ENCODE measurements around the gene DERL3.
A peak's percentile ranks its signal among the peaks of the same experiment; 100 is the strongest.

The DERL3 gene

DNA sequence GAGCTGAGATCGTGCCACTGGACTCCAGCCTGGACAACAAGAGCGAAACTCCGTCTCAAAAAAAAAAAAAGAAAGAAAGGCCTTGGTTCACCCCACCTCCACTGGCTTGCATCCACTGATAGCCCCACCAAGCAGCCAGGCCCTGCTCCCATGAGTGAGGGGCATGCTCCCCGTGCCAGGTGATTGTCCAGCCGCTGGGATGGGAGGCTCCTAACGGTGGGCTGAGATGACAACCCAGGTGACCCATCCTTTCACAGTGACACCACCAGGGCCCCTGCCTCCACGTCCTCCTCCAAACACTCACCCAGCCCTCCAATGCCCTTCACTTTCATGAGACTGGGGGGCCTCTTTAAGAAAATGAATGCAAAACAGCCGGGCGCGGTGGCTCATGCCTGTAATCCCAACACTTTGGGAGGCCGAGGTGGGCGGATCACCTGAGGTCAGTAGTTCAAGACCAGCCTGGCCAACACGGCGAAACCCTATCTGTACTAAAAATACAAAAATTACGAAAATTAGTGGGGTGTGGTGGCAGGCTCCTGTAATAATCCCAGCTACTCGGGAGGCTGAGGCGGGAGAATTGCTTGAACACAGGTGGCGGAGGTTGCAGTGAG, 8.6 kb upstream of the DERL3 start:
- DNase-seq: no peak

- DNase-seq: no peak
Observed at GRCh38 chr22:23846081-23846469, 7.3 kb upstream of the DERL3 start.

DNA sequence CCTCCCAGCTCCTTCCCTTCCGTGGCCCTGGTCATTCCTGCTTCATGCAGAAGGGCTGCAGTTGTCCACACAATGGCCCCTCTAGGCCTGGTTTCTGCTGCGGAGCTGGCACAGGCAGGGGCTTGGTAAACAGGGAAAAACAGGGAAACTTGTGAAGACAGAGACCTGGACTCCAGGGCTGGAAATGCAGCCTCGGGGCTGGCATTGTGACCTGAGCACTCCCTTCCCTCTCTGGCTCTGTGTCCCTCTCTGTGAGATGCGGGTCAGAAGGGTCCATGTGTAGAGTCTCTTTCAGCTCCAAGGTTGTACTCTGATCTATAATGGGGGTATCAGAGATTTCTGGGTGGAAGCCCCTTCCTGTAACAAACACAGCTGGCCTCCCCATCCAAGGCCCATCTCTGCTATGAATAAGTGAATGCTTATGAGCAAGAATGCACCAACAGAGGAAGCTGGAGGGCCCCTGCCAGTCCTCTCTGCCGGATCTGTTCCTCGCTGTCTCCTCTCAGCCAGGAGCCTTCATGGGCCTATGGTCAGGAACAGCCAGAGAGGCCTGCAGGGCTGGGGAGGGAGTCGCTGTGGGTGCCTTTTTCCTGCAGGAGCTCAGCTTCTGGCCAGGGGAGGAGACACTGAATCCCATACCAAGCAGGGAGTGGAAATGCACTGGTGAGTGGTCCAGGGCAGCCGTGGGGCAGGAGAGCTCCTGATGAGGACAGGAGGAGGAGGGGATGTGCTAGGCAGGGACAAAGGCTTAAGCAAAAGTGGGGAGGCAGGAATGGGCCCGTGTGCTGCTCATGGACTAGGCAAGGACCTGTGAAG, 6.7 kb upstream of the DERL3 start:
- DNase-seq: no peak

GRCh38 chr22:23844739-23845202, 6.0 kb upstream of the DERL3 start:
- no peak for DNase-seq

DNA sequence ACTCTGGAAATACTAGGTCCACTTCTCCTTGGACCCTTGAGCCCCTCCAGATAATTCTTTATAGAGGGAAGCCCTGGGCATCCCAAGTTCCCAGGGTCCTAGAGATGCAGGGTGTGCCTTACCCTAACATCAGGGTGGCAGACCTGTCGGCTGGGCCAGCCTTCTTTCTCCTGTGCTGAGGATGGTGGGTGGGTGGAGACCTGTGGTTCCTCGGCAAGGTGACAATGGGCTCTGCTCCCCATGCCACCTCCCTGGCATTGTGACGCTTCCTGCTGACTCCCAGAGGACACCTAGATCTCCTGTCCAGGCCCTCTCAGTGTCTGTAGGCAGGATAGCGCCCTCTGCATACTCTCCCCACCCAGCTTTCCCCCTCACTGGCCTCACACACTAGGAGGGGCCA, 3.8 kb upstream of the DERL3 start:
- DNase-seq: no peak

DNA sequence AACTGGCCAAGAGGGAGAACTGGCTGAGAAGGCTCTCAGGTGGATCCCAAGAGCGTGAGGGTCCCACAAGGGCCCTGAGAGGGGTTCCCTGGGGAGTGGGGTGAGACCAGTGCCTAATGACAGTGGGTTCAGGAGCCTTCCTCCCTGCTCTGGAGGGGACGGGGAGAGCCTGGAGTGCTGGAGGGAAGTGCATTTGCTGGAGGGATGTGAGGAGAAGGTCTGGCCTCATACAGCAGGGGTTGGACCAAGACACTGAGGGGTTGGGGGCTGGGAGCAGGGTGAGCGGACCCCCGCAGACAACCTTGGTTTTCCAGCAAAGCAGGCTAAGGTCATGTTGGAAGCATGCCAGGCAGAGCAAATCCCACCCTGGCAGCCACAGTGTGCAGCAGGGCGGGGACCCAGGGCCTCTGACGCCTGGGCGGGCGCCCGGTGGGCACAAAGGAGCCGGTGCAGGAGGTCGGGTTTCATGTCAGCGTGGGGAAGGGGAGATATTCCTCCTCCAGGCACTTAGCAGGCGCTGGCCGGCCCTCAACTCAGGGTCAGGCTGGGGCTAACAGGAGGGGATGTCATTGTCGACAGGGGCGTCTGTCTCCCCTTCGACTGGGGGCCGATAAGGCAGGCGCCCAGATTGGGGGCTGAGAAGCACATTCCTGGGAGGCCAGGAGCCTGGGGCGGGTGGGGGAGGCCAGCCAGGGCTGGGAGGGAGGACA, 3.1 kb upstream of the DERL3 start:
- DNase-seq: no peak

DNA sequence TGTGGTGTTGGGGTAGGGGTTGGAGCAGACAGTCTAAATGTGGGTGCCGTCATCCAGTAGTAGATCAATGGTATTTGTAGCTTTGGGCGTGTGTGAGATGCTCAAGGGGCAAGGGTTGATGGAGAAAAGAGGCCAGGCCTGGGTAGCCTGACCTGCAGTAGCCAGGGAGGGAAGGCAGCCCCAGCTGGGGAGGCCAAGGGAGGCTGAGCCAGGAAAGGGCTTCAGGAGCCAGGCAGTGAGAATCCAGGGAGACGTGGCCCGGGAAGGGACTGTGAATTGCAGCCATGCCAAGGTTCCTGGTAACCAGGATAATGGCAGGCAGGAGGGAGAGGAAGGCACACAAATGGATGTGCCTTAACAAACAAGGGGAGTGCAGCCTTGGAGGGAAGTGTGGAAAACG, 2.5 kb upstream of the DERL3 start:
- no peak for DNase-seq

GRCh38 chr22:23840026-23840425, 1.2 kb upstream of the DERL3 start:
- DNase-seq: no peak

DNA sequence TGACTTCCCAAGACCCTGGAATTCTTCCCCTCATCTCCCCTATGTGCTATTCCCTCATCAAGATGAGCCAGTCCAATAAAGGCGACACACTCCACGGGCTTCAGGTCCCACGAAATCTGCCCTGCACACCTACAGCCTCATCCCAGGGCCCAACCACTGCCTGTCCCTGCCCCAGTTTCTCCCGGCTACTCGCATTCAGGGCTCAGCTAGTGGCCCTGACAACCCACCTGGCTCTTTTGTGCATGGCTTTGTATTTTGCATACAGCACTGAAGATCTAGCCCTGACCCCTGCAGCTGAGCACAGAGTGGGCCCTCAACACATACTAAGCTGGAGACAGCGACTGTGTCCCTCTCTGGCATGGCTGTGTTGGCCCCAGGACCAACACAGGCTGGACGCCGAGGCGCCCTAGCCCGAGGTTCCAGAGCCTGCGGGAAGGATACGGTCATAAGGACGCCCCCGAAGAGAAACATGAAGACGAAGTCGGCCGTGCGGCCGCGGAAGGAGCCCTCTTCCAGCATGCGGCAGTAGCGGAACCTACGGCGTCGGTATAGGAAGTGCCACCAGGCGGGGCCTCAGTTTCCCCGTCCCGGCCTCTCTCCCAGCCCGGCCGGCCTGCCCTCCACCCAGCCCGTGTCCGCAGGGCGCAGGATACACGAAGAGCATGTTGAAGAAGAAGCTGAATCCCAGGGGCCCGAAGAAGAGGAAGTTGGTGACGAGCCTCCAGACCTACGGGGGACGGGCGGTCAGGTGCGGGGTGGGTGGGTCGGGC, 710 bp downstream of the DERL3 start:
- DNase-seq: peak in 2 of 14 donors; percentile 48 to 56

- no peak for DNase-seq
Observed at GRCh38 chr22:23837496-23837859, 1.3 kb downstream of the DERL3 start.

DNA sequence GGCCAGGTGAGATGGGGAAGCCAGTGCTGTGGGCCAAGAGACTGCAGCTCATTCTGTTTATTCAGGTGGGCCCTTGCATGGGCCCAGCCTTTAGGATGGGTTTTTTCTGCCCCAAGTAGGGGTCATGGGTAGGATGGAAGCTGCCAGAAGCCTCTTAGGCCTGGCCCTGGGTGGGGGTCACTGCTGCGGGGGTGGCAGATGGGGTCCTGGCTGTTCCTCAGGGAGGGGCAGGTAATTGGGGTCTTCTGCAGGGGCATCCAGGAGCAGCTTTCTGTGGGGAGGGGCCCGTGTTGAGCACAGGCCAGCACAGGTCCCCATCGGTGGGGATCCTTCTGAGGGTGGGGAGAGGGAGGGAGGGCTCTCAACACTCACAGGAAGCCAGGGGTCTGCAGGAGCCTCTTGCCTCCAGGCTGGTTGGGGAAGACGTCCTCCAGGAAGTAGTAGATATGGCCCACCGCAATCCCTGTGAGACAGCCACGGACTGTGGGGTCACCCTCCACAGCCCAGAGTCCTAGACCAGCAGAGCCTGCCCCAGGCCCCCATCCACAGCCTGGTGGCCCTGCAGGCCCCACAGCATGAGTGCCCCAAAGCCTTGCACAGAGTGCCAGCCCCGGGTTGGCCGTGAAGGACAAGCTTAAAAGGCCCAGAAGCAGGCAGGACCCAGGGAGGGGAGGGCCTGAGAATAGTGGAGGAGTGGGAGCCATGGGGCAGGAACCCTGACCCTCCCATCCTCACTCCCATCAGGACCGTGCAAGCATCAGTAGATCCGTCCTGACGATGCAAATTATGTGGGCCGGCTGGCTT, 1.9 kb downstream of the DERL3 start:
- DNase-seq: no peak

DNA sequence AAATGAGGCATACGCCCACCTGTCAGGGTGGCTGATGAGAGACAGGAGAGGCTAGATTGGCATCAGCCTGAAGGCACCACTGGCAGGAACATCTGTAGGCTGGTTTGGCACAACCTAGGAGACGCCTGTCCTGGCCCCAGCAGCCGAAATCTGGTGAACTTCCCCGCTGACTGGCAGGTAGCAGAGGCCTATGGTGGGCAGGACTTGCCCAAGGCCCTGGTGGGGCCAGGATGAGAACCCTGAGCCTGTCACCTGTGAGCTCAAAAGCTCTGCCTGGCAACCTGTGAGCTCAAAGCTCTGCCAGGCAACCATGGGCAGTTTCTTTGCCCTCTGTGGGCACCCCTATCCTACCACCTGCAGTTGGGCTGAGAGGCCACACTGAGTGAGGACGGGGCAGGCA, 2.5 kb downstream of the DERL3 start:
- no peak for DNase-seq

GRCh38 chr22:23835484-23836144, 3.2 kb downstream of the DERL3 start:
- peak in 1 of 14 donors; percentile 38 for DNase-seq

DNA sequence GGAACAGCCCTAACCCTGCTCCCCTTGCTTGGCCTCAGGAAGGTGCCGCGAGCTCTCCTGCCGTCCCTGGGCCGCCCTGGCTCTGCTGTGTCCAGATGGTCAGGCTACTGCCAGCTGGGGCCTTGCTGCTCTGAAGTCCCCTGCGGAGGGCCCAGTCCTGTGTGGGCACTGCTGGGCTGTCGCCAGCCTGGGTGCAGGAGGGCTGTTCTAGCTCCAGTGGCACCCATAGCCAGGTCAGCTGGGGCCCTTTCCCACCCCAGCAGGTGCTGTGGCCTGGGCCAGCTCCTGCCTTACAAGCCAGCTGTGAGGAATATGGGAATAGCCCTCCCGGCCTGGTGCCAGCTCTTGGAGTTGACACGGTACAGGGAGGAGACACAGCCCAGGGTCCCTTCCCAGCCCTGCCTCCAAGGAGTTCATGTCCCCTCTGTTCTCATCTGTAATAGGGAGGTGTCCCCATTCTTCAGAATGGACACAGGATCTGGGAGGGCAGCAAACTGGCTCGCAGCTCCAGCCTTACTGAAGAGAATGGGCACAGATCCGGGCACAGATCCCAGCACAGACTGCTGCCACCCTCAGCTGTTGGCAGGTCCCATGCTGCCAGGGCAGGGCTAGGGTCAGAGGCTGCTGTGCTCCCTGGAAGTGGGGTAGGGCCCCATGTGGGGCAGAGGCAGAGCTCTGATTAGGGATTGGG, 3.9 kb downstream of the DERL3 start:
- DNase-seq: peak in 12 of 14 donors; percentile 18 to 73 (median 58)

DNA sequence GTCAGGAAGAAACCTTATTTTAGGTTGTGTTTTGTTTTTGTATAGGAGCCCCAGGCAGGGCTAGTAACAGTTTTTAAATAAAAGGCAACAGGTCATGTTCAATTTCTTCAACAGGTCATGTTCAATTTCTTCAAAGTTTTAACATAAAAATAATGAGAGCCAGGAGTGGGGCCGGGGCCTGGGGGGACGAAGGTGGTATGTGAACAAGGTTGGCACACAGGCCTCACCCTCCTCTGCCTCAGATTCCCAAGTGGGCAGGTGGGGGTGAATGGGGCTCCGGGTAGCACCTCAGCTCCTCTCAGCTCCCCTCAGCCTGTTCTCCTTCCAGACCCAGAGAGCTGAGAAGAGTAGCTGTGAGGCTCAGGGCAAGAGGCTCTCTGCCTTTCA, 4.4 kb downstream of the DERL3 start:
- DNase-seq: no peak

DNA sequence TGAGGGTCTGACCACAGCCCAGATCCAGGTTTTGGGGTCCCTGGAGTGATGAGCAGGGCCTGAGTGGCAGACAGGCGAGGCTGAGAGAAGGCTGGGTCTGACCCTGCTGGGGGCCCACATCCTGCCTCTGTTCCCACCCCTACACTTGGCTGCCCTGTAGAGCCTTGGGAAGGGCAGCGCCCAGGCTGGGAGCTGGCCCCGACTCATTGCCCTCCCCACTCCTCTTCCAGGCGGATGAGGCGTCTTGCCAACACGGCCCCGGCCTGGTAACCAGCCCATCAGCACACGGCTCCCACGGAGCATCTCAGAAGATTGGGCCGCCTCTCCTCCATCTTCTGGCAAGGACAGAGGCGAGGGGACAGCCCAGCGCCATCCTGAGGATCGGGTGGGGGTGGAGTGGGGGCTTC, 4.9 kb downstream of the DERL3 start:
- peak in 1 of 14 donors; percentile 35 for DNase-seq

GRCh38 chr22:23833017-23833751, 5.6 kb downstream of the DERL3 start:
- DNase-seq: peak in 1 of 14 donors; percentile 54

DNA sequence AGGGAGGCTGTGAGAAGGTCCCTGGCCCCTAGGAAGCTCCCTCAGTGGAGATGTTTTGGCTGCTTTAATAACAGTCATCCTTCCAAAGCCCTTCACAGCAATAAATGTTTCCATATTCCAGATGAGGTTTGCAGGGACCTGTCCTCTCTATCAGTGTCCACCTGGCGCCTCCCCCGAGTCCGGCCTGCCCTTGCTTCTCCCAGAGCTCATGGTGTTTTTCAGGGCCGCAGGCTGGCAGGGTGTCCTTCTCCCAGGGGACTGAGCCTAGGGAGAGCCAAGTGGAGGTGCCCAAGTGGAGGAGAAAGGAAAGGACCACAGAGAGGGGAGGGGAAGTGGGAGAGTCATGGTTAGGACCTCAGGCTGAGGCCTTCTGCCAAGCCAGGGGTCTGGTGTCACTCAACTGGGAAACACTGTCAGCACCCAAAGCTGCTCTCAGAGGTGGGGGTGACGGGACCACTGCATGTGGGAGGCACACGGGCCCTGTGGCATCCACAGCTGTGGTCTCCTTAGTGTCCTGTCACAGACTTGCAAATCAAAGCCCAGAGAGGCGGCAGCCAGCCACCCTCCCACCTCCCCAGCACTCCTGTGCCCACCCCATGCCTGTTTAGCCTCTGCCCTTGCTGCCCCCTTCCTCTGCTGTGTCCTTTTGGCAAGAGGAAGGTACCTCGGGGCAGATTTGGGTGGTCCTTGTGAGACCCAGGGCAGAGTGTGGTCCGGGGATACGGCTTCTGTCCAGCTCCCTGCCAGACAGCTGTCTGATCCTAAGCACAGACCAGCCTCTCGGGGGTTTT, 6.4 kb downstream of the DERL3 start:
- no peak for DNase-seq

DNA sequence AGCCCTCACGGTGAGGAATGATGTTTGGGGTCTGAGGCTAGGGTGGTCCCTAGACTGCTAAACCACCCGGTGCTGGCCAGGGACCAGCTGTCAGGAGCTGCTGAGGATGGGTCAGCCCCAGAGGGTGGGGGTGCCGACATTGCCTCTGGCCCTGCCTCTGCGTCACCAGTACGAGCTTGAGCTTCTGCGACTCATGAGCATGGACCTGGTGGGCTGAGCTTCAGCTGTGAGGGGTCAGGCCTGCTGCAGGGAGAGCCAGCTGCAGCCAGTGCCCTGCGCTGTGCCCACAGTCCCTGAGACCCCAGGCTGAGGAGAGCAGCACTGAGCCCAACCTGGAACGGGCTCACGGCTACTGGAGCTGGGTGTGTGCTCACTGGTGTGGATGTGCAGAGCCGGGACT, 7.0 kb downstream of the DERL3 start:
- no peak for DNase-seq
